Natural killer cell (primary cell): ENCODE data around the gene MALRD1. TPM values are rescaled to one million over a fixed set of nuclear protein-coding genes. Genes with fewer than 3 reads are reported as not detected.
"Not testable (repeated sequence)": the region's sequence is repeated elsewhere in the genome, so short reads cannot be mapped to it uniquely, and the experiment has no call there.

Experiments
- ATAC-seq, 3 donors: fragments of 150-1000 bp in 2 of 3; fragments of 200-7000 bp in 1 of 3; cut with Tn5 transposase; 1 replicate in 1 of 3; 2 replicates in 2 of 3; pipeline ENCODE4 v1.10.0; 2021; ENCODE audit warnings: mild to moderate bottlenecking in 2 of 3, moderate library complexity in 2 of 3
- DNase-seq, 2 donors: peaks; one replicate each; pipeline versions ENCODE4 v3.0.0 to v3.0.0-alpha.2; 2013 to 2021; ENCODE audit warnings: mixed read lengths in 1 of 2
- H3K27ac ChIP-seq: one replicate; pipeline ENCODE4 v1.5.1; 2013; ENCODE audit warnings: mild to moderate bottlenecking, low read length
- H3K27me3 ChIP-seq: one replicate; pipeline ENCODE4 v1.6.1; 2013; ENCODE audit warnings: low read length; ENCODE audit not compliant: control insufficient read depth, insufficient read depth
- H3K36me3 ChIP-seq: one replicate; pipeline ENCODE4 v1.6.1; 2013; ENCODE audit warnings: low read length; ENCODE audit not compliant: control insufficient read depth, insufficient read depth
- H3K4me1 ChIP-seq: one replicate; pipeline ENCODE4 v1.6.1; 2013; ENCODE audit warnings: low read length; ENCODE audit not compliant: control insufficient read depth, insufficient read depth
- H3K4me3 ChIP-seq: one replicate; pipeline ENCODE4 v1.5.1; 2013; ENCODE audit warnings: low read length
- H3K9me3 ChIP-seq: one replicate; pipeline ENCODE4 v1.6.1; 2013; ENCODE audit warnings: low read length; ENCODE audit not compliant: control insufficient read depth, insufficient read depth
- H3K27ac Mint-ChIP-seq, 2 donors: one replicate each; pipeline ENCODE4 v1.8.0; 2022; ENCODE audit warnings: mild to moderate bottlenecking in 2 of 2, mixed read lengths in 2 of 2, moderate library complexity in 1 of 2
- H3K27me3 Mint-ChIP-seq, 2 donors: one replicate each; pipeline ENCODE4 v1.8.0; 2022; ENCODE audit warnings: low read depth in 2 of 2, mixed read lengths in 2 of 2
- H3K36me3 Mint-ChIP-seq: one replicate; pipeline ENCODE4 v1.8.0; 2022; ENCODE audit warnings: mixed read lengths
- H3K4me1 Mint-ChIP-seq, 2 donors: one replicate each; pipeline ENCODE4 v1.8.0; 2022; ENCODE audit warnings: mixed read lengths in 2 of 2
- H3K4me3 Mint-ChIP-seq: one replicate; pipeline ENCODE4 v1.8.0; 2022; ENCODE audit warnings: mild to moderate bottlenecking, moderate library complexity, mixed read lengths
- H3K9me3 Mint-ChIP-seq, 2 donors: one replicate each; pipeline ENCODE4 v1.8.0; 2022; ENCODE audit warnings: mixed read lengths in 2 of 2
- WGBS: methylation state at CpG from one replicate; pipeline ENCODE4 v1.1.7; 2013; ENCODE audit warnings: missing lambda C conversion rate; ENCODE audit not compliant: insufficient coverage; 5-methylcytosine and 5-hydroxymethylcytosine counted together
- intact Hi-C: fragments of 100-400 bp; cut with micrococcal nuclease; formaldehyde crosslinking; loops from one replicate; pipeline ENCODE4 v1.14.2; 2022
- total RNA-seq, 4 donors: library from RNA; stranded (reverse); fragments of 120-200 nt in 1 of 4; gene quantifications; one replicate each; pipeline versions ENCODE4 v1.2.3 to v1.2.4, GENCODE V29; 2013 to 2022
- TF ChIP-seq, protein P1 (sequence below): fragments of 200-600 bp; IDR thresholded peaks from one replicate; pipeline ENCODE4 v1.8.0; 2022; ENCODE audit warnings: antibody characterized with exemption

Gene MALRD1
- total RNA-seq, 3 donors from 2014 or later (not counting 1 experiment from before 2014, with no cell fraction given), result not detected

DNA sequence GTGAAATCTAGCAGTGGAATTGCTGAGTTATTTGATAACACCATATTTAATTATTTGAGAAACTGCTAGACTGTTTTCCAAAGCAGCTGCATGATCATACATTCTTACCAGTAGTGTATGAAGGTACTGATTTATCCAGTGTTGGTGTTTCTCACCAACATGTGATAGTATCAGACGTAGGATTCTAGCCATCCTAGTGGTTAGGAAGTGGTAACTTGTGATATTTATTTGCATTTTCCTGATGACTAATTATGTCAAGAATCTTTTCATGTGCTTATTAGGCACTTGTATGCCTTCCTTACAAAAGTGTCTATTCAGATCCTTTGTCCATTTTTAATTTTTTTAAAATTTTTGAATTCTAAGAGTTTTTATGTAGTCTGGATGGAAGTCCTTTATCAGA is 713.4 kb downstream of the MALRD1 start:
- intact Hi-C loops, result no loop called here
- TF ChIP-seq, protein P1, sequence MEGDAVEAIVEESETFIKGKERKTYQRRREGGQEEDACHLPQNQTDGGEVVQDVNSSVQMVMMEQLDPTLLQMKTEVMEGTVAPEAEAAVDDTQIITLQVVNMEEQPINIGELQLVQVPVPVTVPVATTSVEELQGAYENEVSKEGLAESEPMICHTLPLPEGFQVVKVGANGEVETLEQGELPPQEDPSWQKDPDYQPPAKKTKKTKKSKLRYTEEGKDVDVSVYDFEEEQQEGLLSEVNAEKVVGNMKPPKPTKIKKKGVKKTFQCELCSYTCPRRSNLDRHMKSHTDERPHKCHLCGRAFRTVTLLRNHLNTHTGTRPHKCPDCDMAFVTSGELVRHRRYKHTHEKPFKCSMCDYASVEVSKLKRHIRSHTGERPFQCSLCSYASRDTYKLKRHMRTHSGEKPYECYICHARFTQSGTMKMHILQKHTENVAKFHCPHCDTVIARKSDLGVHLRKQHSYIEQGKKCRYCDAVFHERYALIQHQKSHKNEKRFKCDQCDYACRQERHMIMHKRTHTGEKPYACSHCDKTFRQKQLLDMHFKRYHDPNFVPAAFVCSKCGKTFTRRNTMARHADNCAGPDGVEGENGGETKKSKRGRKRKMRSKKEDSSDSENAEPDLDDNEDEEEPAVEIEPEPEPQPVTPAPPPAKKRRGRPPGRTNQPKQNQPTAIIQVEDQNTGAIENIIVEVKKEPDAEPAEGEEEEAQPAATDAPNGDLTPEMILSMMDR, result no peak
- no peaks in the 10 kb centered on the region for H3K36me3 ChIP-seq
- WGBS, result no CpG with 5 or more reads among the region's 1 CpG
- DNase-seq, result no peak
- no peaks in the 10 kb centered on the region for H3K9me3 Mint-ChIP-seq
- ATAC-seq, result no peak
- no peaks in the 10 kb centered on the region for H3K27me3 ChIP-seq
- H3K4me3 ChIP-seq, result no peak overlapping the region
- H3K27ac ChIP-seq, result no peak overlapping the region
- H3K36me3 Mint-ChIP-seq, result no peaks in the 10 kb centered on the region
- H3K9me3 ChIP-seq, result no peaks in the 10 kb centered on the region
- H3K4me3 Mint-ChIP-seq, result no peak overlapping the region
- no peaks in the 10 kb centered on the region for H3K4me1 ChIP-seq
- no peak overlapping the region for H3K27ac Mint-ChIP-seq
- no peaks in the 10 kb centered on the region for H3K27me3 Mint-ChIP-seq
- H3K4me1 Mint-ChIP-seq, result no peaks in the 10 kb centered on the region

DNA sequence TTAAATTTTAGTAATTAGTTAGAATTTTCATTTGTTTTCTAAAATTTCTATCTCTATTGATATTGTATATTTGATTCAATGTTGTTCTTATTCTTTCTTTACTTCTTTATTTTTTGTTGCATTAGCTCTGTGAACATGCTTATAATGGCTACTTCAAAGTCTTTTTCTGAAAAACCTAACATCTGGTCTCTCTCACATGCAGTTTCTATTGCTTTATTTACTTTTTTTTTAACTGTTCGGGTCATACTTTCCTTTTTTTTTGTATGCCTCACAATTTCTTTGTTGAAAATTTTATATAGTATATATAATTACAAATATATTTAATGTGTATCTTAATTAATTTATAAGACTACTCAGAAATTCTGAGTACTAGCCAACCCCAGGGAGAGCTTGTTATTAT is 715.5 kb downstream of the MALRD1 start:
- TF ChIP-seq, protein P1, result no peak
- Mint-ChIP-seq H3K4me1 (no peaks in the 10 kb centered on the region), H3K4me3 (no peak overlapping the region), H3K27ac (no peak overlapping the region), H3K9me3 (no peaks in the 10 kb centered on the region), H3K36me3 (no peaks in the 10 kb centered on the region), H3K27me3 (no peaks in the 10 kb centered on the region)
- H3K36me3 ChIP-seq, result no peaks in the 10 kb centered on the region
- ATAC-seq (no peak), DNase-seq (no peak)
- no peak overlapping the region for H3K4me3 ChIP-seq
- no peak overlapping the region for H3K27ac ChIP-seq
- no peaks in the 10 kb centered on the region for H3K27me3 ChIP-seq
- no peaks in the 10 kb centered on the region for H3K9me3 ChIP-seq
- H3K4me1 ChIP-seq, result no peaks in the 10 kb centered on the region
- intact Hi-C loops, result no loop called here
- WGBS, result no CpG with 5 or more reads among the region's 1 CpG

DNA sequence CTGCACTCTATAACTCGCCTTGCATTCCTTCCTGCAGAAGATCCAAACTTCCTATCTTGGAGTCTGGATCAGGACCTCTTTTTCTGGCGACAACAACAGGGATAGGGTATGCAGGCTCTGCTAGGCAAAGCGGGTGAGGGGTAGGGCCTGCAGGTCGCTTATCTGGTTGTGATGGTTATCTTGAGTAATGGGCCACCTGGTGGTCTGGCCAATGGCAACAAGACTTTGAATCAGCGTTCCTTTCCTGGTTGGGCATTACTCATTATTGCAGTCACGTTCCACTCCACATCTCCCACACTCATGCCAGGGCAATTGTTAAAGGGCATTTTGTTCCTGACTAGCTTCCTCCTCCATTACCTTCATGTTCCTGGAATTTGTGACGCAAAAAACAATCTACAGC is 719.3 kb downstream of the MALRD1 start:
- H3K9me3 Mint-ChIP-seq, result no peaks in the 10 kb centered on the region
- no peak overlapping the region for H3K4me3 ChIP-seq
- peaks cover 0 to 5% of the 10 kb centered on the region in 2 donors for H3K4me1 Mint-ChIP-seq
- H3K27me3 ChIP-seq, result no peaks in the 10 kb centered on the region
- no peaks in the 10 kb centered on the region for H3K9me3 ChIP-seq
- H3K36me3 ChIP-seq, result no peaks in the 10 kb centered on the region
- intact Hi-C loops, result no loop called here
- no peak overlapping the region for H3K27ac Mint-ChIP-seq
- TF ChIP-seq, protein P1, result no peak
- no peaks in the 10 kb centered on the region for H3K36me3 Mint-ChIP-seq
- DNase-seq, result no peak
- whole genome bisulfite sequencing, result 90% methylated on average over 6 of the region's 7 CpGs
- H3K27me3 Mint-ChIP-seq, result no peaks in the 10 kb centered on the region
- no peaks in the 10 kb centered on the region for H3K4me1 ChIP-seq
- ATAC-seq, result no peak
- no peak overlapping the region for H3K27ac ChIP-seq
- H3K4me3 Mint-ChIP-seq, result no peak overlapping the region

DNA sequence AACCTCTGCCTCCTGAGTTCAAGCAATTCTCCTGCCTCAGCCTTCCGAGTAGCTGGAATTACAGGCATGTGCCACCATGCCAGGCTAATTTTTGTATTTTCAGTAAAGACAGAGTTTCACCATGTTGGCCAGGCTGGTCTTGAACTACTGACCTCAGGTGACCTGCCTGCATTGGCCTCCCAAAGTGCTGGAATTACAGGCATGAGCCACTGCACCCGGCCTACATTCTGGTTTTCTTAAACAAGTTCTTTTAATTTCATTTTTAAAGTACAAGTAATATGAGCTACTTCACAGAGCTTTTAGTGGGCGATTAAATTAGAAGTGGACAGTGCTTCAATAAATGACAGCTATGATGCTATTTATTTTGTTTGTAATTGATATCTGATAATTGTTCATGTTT is 721.2 kb downstream of the MALRD1 start:
- H3K36me3 ChIP-seq, H3K9me3 ChIP-seq, ATAC-seq, DNase-seq, H3K27me3 Mint-ChIP-seq, H3K4me1 ChIP-seq, H3K27me3 ChIP-seq, H3K27ac Mint-ChIP-seq, H3K4me3 Mint-ChIP-seq, H3K36me3 Mint-ChIP-seq, H3K27ac ChIP-seq, H3K4me3 ChIP-seq, H3K4me1 Mint-ChIP-seq, intact Hi-C loops, H3K9me3 Mint-ChIP-seq: not testable (repeated sequence)
- 83% methylated on average over 3 of the region's 3 CpGs for WGBS
